ENCODE data around the gene MYOM3. TPM values are rescaled to one million over a fixed set of nuclear protein-coding genes. Genes with fewer than 3 reads are reported as not detected.

MYOM3 gene
- polyA plus RNA-seq, 1 donor from 2014 or later, result not detected

DNA sequence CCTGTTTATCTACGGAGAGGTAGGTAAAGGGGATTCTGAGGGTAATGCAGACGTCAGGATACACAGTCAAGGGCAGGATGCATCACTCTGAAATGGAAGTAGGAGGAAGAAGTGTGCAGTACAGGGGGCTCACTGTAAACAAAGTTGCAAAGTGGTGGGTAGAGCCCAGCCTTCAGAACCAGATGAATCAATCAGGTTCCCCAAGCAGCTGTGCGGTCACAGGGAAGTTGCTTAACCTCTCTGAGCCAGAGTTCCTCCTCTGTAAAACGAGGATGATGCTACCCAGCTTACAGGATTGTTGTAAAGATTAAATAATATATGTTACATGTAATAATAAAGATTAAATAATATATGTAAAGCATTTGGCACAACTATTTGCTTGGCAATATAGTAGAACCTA is 13.5 kb upstream of the MYOM3 start:
- Histone ChIP-seq H3K9me2 (ENCODE audit: insufficient read depth, low read length) (no peaks in the 10 kb centered on the region), H3K4me2 (ENCODE audit: low read length) (no peak overlapping the region), H3K79me2 (replicated peaks; ENCODE audit: insufficient read depth, low read length) (no peaks in the 10 kb centered on the region), H3K27me3 (ENCODE audit: insufficient read depth, low read depth, low read length) (no peaks in the 10 kb centered on the region), H3K9me3 (ENCODE audit: low read length) (no peaks in the 10 kb centered on the region), H3K36me3 (ENCODE audit: insufficient read depth, low read length) (no peaks in the 10 kb centered on the region), H2AFZ (ENCODE audit: low read depth, low read length) (no peak overlapping the region), H3F3A (ENCODE audit: insufficient read depth, low read length, poor library complexity, severe bottlenecking) (no peaks in the 10 kb centered on the region), H3K27ac (ENCODE audit: low read length) (no peak overlapping the region), H3K4me3 (ENCODE audit: low read length) (no peak overlapping the region), H3K9ac (ENCODE audit: low read length) (no peak overlapping the region), H4K20me1 (ENCODE audit: insufficient read depth) (no peaks in the 10 kb centered on the region)
- TF ChIP-seq EZH2 (IDR thresholded peaks at IDR 0.05; ENCODE audit: borderline replicate concordance, insufficient read depth, low read length, poor library complexity, severe bottlenecking), result no peak
- TF ChIP-seq, protein P1, sequence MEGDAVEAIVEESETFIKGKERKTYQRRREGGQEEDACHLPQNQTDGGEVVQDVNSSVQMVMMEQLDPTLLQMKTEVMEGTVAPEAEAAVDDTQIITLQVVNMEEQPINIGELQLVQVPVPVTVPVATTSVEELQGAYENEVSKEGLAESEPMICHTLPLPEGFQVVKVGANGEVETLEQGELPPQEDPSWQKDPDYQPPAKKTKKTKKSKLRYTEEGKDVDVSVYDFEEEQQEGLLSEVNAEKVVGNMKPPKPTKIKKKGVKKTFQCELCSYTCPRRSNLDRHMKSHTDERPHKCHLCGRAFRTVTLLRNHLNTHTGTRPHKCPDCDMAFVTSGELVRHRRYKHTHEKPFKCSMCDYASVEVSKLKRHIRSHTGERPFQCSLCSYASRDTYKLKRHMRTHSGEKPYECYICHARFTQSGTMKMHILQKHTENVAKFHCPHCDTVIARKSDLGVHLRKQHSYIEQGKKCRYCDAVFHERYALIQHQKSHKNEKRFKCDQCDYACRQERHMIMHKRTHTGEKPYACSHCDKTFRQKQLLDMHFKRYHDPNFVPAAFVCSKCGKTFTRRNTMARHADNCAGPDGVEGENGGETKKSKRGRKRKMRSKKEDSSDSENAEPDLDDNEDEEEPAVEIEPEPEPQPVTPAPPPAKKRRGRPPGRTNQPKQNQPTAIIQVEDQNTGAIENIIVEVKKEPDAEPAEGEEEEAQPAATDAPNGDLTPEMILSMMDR (IDR thresholded peaks at IDR 0.05; ENCODE audit: poor library complexity, severe bottlenecking), result no peak
- no peak for TF ChIP-seq MXI1 (conservative IDR thresholded peaks at IDR 0.05; ENCODE audit: poor library complexity, severe bottlenecking)
- TF ChIP-seq TAF1 (IDR thresholded peaks at IDR 0.05; ENCODE audit: low read depth), result no peak
- TF ChIP-seq EP300 (conservative IDR thresholded peaks at IDR 0.05; ENCODE audit: poor library complexity, severe bottlenecking), result no peak
- TF ChIP-seq, protein P2, sequence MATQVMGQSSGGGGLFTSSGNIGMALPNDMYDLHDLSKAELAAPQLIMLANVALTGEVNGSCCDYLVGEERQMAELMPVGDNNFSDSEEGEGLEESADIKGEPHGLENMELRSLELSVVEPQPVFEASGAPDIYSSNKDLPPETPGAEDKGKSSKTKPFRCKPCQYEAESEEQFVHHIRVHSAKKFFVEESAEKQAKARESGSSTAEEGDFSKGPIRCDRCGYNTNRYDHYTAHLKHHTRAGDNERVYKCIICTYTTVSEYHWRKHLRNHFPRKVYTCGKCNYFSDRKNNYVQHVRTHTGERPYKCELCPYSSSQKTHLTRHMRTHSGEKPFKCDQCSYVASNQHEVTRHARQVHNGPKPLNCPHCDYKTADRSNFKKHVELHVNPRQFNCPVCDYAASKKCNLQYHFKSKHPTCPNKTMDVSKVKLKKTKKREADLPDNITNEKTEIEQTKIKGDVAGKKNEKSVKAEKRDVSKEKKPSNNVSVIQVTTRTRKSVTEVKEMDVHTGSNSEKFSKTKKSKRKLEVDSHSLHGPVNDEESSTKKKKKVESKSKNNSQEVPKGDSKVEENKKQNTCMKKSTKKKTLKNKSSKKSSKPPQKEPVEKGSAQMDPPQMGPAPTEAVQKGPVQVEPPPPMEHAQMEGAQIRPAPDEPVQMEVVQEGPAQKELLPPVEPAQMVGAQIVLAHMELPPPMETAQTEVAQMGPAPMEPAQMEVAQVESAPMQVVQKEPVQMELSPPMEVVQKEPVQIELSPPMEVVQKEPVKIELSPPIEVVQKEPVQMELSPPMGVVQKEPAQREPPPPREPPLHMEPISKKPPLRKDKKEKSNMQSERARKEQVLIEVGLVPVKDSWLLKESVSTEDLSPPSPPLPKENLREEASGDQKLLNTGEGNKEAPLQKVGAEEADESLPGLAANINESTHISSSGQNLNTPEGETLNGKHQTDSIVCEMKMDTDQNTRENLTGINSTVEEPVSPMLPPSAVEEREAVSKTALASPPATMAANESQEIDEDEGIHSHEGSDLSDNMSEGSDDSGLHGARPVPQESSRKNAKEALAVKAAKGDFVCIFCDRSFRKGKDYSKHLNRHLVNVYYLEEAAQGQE (IDR thresholded peaks at IDR 0.05; ENCODE audit: borderline replicate concordance), result no peak
- no peak for TF ChIP-seq SMC3 (conservative IDR thresholded peaks at IDR 0.05; ENCODE audit: poor library complexity)
- no peak for TF ChIP-seq POLR2AphosphoS5 (IDR thresholded peaks at IDR 0.05)
- no peak for TF ChIP-seq RAD21 (conservative IDR thresholded peaks at IDR 0.05)

DNA sequence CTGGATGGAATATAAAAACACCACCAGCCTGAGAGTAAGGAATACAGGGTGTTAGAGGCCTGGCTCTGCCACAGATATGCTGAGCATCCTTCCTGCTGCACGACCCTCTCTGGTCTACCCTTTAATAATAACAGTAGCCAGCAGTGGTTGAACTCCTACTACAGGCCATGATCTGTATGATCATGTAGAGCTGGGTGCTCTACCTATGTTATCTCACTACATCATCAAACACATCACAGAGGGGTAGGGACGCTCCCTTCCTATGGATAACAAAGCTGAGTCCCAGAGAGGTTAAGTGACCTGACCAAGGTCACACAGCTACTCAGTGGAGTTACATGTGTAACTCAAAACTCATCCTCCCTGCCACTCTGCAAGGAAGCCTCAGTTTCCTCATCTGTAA is 13.0 kb upstream of the MYOM3 start:
- Histone ChIP-seq H3K79me2 (replicated peaks; ENCODE audit: insufficient read depth, low read length) (no peaks in the 10 kb centered on the region), H3K9me2 (ENCODE audit: insufficient read depth, low read length) (no peaks in the 10 kb centered on the region), H3F3A (ENCODE audit: insufficient read depth, low read length, poor library complexity, severe bottlenecking) (no peaks in the 10 kb centered on the region), H3K4me3 (ENCODE audit: low read length) (no peak overlapping the region), H3K9me3 (ENCODE audit: low read length) (no peaks in the 10 kb centered on the region), H3K27me3 (ENCODE audit: insufficient read depth, low read depth, low read length) (no peaks in the 10 kb centered on the region), H4K20me1 (ENCODE audit: insufficient read depth) (no peaks in the 10 kb centered on the region), H3K9ac (ENCODE audit: low read length) (no peak overlapping the region), H3K36me3 (ENCODE audit: insufficient read depth, low read length) (no peaks in the 10 kb centered on the region), H3K4me2 (ENCODE audit: low read length) (no peak overlapping the region), H3K27ac (ENCODE audit: low read length) (no peak overlapping the region), H2AFZ (ENCODE audit: low read depth, low read length) (no peak overlapping the region)
- TF ChIP-seq EP300 (conservative IDR thresholded peaks at IDR 0.05; ENCODE audit: poor library complexity, severe bottlenecking) (no peak), SMC3 (conservative IDR thresholded peaks at IDR 0.05; ENCODE audit: poor library complexity) (no peak), MXI1 (conservative IDR thresholded peaks at IDR 0.05; ENCODE audit: poor library complexity, severe bottlenecking) (no peak), EZH2 (IDR thresholded peaks at IDR 0.05; ENCODE audit: borderline replicate concordance, insufficient read depth, low read length, poor library complexity, severe bottlenecking) (no peak), POLR2AphosphoS5 (IDR thresholded peaks at IDR 0.05) (no peak), RAD21 (conservative IDR thresholded peaks at IDR 0.05) (no peak), TAF1 (IDR thresholded peaks at IDR 0.05; ENCODE audit: low read depth) (no peak)
- TF ChIP-seq, protein P2 (IDR thresholded peaks at IDR 0.05; ENCODE audit: borderline replicate concordance), result no peak
- TF ChIP-seq, protein P1 (IDR thresholded peaks at IDR 0.05; ENCODE audit: poor library complexity, severe bottlenecking), result no peak

Data from neural cell (in vitro differentiated cells).